HG03097 (cell line): ENCODE measurements around the gene KRT3.

Experiments used
- ATAC-seq: cut with Tn5 transposase; IDR thresholded peaks from one replicate; pipeline ENCODE4 v1.9.1; 2021; ENCODE audit not compliant: unreplicated experiment, low FRiP score

KRT3 gene

DNA sequence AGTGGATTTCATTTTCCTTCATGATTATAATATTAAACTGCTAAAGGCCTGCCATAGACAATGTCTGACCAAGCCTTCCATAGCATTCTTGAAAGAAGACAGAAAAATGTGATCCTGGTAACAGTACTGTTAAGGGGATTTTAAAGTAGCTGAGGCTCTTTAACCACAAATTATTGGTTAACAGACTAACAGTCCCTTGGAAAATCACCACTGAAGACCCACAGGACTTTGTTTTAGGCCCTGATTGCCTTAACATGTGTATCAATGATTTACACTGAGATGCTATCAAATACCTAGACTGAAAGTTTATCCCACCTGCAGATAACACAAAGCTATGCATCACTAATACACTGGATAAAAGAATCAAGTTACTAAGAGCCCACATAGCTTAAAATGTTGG, 32.2 kb upstream of the KRT3 start:
- ATAC-seq = no peak

GRCh38 chr12:52827499-52828090, 31.7 kb upstream of the KRT3 start:
- no peak for ATAC-seq

DNA sequence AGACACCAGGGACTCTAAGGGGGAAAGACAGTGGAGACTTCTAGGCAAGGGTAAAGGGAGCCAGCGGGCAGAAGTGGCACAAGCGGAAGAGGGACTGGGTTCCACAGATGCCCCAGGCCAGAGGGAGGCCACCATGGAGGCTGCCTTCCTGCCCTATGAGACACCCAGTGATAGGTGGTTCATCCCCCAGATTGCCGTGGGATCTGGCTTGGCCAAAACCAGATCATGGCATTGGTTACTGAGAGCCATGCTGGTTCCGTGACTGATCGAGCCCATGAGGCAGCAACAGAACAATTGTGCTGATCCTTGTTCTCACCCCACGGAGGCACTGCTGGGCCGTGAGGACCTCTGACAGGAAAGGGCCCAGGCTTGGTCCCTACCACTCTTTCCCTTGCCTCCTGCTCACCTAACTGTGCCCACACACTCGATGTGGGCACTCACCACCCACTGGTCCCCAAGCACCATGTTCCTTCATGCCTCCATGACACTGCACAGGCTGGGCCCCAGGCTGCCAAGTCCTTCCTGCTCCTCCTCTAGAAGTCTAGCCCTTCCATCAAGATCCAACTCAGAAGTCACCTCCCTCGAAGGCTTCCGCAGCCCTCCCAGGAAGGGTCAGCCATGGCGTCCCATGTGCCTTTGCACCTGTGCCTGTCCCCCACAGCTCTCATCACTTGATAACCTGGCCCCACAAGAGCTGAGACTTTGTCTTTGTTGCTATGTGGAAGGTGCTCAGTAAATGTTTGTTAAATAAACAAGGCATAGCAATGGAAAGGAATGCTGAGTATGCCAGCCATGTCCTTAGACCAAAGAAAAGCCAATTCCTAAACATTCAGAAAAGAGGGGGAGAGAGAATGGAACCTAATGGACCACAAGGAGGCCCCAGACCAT, 30.9 kb upstream of the KRT3 start:
- no peak for ATAC-seq

DNA sequence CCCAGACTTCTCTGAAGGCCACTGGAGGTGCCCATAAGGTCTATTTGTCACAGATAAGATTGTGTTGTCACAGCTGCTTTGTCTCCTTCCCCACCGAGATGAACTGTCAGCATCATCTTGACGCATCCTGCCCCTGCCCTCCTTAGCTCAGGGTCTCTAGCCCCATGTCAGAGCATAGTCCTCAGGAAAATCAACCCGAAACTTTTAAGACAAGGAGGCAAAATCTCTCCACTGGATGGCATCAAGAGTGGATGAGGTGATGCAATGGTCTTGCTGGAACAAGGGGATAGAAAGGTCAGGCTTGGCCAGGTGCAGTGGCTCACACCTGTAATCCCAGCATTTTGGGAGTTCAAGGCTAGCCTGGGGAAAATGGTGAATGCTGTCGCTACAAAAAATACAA, 30.0 kb upstream of the KRT3 start:
- no peak for ATAC-seq

DNA sequence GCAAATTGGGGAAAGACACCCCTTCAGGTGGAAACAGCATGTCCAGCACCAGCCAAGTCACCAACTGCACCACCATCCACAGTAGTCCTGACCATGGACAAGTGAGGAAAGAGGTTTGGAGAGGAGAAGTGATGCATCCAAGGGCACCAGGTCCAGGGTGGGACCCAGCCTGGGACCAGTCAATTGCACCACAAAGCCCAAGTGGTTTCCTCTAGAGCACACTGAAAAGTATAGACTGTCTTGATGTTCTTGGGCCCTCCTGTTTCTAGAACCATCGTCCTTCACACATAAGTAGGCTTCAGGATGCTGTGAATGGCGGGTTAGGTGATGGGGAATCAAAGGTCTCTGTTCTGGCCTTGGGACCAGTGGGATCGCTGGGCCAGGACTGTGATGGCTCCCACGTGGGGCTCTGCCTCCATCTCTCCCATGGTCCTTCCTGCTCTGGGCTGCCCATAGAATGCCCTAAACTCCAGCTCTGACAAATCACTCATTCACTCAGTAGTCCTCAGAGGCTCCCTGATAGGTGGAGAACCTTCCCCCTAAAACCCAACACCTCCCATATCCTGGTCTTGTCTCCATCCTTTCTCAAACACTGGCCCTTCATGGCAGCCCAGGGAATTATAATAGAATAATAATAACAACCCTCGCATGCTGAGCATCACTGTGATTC, 29.0 kb upstream of the KRT3 start:
- ATAC-seq = no peak

DNA sequence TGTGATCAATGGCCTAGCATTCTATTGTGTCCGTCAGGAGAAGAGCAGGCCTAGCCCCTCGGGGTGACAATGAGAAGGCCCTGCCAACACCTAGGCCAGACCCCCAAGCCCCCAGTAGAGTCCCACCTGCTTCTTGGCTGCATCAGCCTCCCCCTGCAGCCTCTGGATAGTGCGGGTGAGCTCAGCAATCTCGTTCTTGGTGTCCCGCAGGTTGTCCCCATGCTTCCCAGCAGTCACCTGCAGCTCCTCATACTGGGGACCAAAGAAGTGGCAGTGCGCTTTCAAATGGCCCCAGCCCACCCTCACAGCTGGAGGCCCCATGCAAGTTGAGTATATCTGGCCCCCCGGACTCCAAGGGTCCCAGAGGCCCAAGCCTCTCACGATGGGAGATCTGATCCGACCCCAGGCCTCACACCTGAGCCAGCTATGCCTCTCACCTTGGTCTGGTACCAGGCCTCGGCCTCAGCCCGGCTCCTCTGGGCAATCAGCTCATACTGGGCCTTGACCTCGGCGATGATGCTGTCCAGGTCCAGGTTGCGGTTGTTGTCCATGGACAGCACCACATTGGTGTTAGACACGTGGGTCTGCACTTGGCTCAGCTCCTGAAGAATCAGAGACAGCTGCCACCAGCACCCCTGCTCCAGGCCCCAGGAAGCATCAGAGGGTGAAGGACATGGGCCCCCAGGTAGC, 28.0 kb upstream of the KRT3 start:
- no peak for ATAC-seq

DNA sequence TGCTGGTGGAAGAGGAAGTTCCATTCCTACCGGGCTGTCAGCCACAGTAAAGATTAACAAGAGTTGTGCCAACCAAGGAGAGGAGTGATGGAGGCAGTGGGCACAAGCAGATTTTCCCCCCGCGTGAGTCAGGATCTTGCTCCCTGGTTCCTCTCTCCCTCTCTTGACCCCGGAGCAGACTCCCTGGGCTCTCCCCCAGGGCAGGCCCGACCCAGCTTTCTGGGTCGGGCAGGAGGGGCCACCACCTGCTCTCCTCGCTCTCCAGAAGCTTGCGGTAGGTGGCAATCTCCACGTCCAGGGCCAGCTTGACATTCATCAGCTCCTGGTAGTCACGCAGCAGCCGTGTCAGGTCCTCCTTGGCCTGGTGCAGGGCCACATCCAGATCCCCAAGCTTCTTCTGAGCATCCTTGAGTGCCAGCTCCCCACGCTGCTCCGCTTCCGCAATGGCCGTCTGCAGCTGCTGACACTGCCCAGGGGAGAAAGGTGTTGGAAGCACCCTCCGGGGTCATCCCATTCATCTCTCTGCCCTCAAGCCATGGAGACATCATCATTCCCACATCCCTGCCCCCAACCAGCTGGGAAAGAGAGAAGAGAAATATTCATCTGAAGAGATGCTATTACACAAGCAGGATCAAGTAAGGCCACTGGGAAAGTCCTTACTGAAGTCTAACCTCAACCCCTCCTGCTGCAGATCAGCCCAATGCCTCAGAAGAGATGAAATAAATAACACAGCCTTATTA, 27.0 kb upstream of the KRT3 start:
- ATAC-seq = no peak

- no peak for ATAC-seq
Measured at GRCh38 chr12:52821826-52822660, 26.1 kb upstream of the KRT3 start.

- ATAC-seq = no peak
Measured at GRCh38 chr12:52821071-52821730, 25.3 kb upstream of the KRT3 start.

GRCh38 chr12:52820521-52820920, 24.6 kb upstream of the KRT3 start:
- ATAC-seq = no peak

- ATAC-seq = no peak
Measured at GRCh38 chr12:52819731-52820510, 24.0 kb upstream of the KRT3 start.

GRCh38 chr12:52818887-52819420, 23.0 kb upstream of the KRT3 start:
- no peak for ATAC-seq

DNA sequence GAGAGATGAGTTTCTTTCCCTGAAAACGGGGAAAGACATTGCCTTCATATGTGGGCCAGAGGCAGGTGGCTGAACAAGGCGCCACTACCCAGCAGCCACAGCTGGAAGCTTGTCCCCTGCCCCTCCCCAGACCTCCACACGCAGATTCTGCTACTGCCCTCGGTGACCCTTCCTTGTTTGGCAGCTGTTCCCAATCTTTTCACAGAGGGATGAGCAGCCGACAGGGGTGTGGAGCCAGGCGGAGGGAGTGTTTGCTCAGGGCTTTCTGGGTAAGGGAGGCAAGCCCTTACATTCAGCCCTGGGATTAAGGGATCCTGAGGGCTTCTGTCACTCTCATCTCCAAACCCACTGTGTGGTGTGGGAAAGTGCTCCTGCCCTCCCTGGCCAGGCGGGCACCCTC, 22.5 kb upstream of the KRT3 start:
- ATAC-seq = no peak

DNA sequence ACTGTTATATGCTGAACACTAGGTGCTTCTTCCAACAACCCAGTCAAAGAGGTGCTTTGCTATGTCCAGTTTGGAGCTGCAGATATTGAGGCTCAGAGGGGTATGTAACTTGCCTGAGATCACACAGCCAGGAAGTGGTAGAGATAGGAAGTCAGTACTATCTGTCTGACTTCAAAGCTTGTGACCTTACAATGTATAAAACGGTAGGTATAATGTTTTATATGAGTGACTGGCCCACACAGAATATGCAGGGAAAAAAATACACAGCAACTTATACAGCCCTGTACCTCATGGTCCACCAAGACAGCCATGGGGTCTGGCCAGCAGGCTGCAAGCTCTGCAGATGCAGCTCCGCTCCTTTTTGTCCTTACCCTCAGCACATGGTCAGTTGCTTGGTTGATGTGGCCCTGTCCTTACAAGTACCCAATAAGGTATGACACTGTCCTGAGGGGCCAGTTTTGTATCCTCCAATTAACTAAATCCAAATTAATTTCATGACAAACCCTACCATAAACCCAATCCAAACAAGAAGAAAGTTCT, 21.9 kb upstream of the KRT3 start:
- ATAC-seq = no peak

GRCh38 chr12:52817003-52817698, 21.2 kb upstream of the KRT3 start:
- no peak for ATAC-seq

- no peak for ATAC-seq
Measured at GRCh38 chr12:52815676-52816588, 20.0 kb upstream of the KRT3 start.
